ENCODE data around the gene FAM120B. TPM values are rescaled to one million over a fixed set of nuclear protein-coding genes. Genes with fewer than 3 reads are reported as not detected.

Gene FAM120B
- total RNA-seq, 1 donor from 2014 or later, result 48.3 TPM

- peak overlapping the region; percentile 82 for H3K27ac Mint-ChIP-seq (ENCODE audit: unreplicated experiment)
- peaks cover 35% of the 10 kb centered on the region for H3K27me3 Mint-ChIP-seq (ENCODE audit: unreplicated experiment)
- peaks cover 57% of the 10 kb centered on the region for H3K4me1 Mint-ChIP-seq (ENCODE audit: unreplicated experiment)
Measured at GRCh38 chr6:170289180-170289931, 17.2 kb upstream of the FAM120B start.

GRCh38 chr6:170289951-170290295, 16.6 kb upstream of the FAM120B start:
- Mint-ChIP-seq H3K27ac (ENCODE audit: unreplicated experiment) (no peak overlapping the region), H3K4me1 (ENCODE audit: unreplicated experiment) (peaks cover 59% of the 10 kb centered on the region), H3K9me3 (ENCODE audit: unreplicated experiment) (no peaks in the 10 kb centered on the region), H3K4me3 (ENCODE audit: unreplicated experiment) (peak overlapping the region; percentile 96), H3K27me3 (ENCODE audit: unreplicated experiment) (peaks cover 37% of the 10 kb centered on the region), H3K36me3 (ENCODE audit: low read depth, unreplicated experiment) (peaks cover 34% of the 10 kb centered on the region)
- DNase-seq (ENCODE audit: low spot score), result no peak
- no peak for TF ChIP-seq CTCF (IDR thresholded peaks at IDR 0.05; ENCODE audit: unreplicated experiment)

More at GRCh38 chr6:170289180-170289931, 17.2 kb upstream of the FAM120B start:
- no peaks in the 10 kb centered on the region for H3K9me3 Mint-ChIP-seq (ENCODE audit: unreplicated experiment)
- H3K36me3 Mint-ChIP-seq (ENCODE audit: low read depth, unreplicated experiment), result peaks cover 38% of the 10 kb centered on the region
- H3K4me3 Mint-ChIP-seq (ENCODE audit: unreplicated experiment), result peak overlapping the region; percentile 94
- TF ChIP-seq CTCF (IDR thresholded peaks at IDR 0.05; ENCODE audit: unreplicated experiment), result no peak
- DNase-seq (ENCODE audit: low spot score), result peak; percentile 50

- Mint-ChIP-seq H3K4me1 (ENCODE audit: unreplicated experiment) (peaks cover 56% of the 10 kb centered on the region), H3K4me3 (ENCODE audit: unreplicated experiment) (peak within 1 kb of the TSS; percentile 96), H3K36me3 (ENCODE audit: low read depth, unreplicated experiment) (peaks cover 29% of the 10 kb centered on the region), H3K27me3 (ENCODE audit: unreplicated experiment) (peaks cover 40% of the 10 kb centered on the region), H3K27ac (ENCODE audit: unreplicated experiment) (peak within 1 kb of the TSS; percentile 88), H3K9me3 (ENCODE audit: unreplicated experiment) (no peaks in the 10 kb centered on the region)
- peak; percentile 85 for DNase-seq (ENCODE audit: low spot score)
- TF ChIP-seq CTCF (IDR thresholded peaks at IDR 0.05; ENCODE audit: unreplicated experiment), result no peak
Measured at GRCh38 chr6:170290296-170291128, 16.0 kb upstream of the FAM120B start, which contains the start of gene DLL1. Gene DLL1, minus strand, starts transcription at chr6:170291078. Its CDS starts 939 bp downstream, at chr6:170290139.

GRCh38 chr6:170291271-170292110, 15.1 kb upstream of the FAM120B start:
- Mint-ChIP-seq H3K4me1 (ENCODE audit: unreplicated experiment) (peaks cover 47% of the 10 kb centered on the region), H3K36me3 (ENCODE audit: low read depth, unreplicated experiment) (peaks cover 22% of the 10 kb centered on the region), H3K9me3 (ENCODE audit: unreplicated experiment) (no peaks in the 10 kb centered on the region), H3K27ac (ENCODE audit: unreplicated experiment) (peak overlapping the region; percentile 26), H3K27me3 (ENCODE audit: unreplicated experiment) (peaks cover 38% of the 10 kb centered on the region), H3K4me3 (ENCODE audit: unreplicated experiment) (peak overlapping the region; percentile 96)
- peak; percentile 69 for DNase-seq (ENCODE audit: low spot score)
- no peak for TF ChIP-seq CTCF (IDR thresholded peaks at IDR 0.05; ENCODE audit: unreplicated experiment)
